Hepatocyte (in vitro differentiated cells): ENCODE results near the gene CRYZL1. TPM values are rescaled to one million over a fixed set of nuclear protein-coding genes. Genes with fewer than 3 reads are reported as not detected.

Source experiments
- DNase-seq: peaks from one replicate; pipeline ENCODE4 v3.0.0-alpha.2; 2016; ENCODE audit warnings: low spot score
- H2AFZ ChIP-seq: fragments of 200-600 bp; sonication (generic); 2 replicates; pipeline ENCODE4 v1.6.0; 2016; ENCODE audit warnings: antibody characterized with exemption, mild to moderate bottlenecking
- H3K27ac ChIP-seq: fragments of 200-600 bp; sonication (generic); 2 replicates; pipeline ENCODE4 v1.5.1; 2016; ENCODE audit warnings: mild to moderate bottlenecking
- H3K27me3 ChIP-seq: fragments of 200-600 bp; sonication (generic); 2 replicates; pipeline ENCODE4 v1.6.1; 2016
- H3K36me3 ChIP-seq: fragments of 200-600 bp; sonication (generic); replicated peaks from 2 replicates; pipeline ENCODE4 v1.5.1; 2016; ENCODE audit warnings: low read depth; ENCODE audit not compliant: insufficient read depth
- H3K4me1 ChIP-seq: fragments of 200-600 bp; sonication (generic); 2 replicates; pipeline ENCODE4 v1.5.1; 2016; ENCODE audit warnings: mild to moderate bottlenecking, moderate library complexity; ENCODE audit not compliant: insufficient read depth
- H3K4me2 ChIP-seq: fragments of 200-600 bp; sonication (generic); 2 replicates; pipeline ENCODE4 v1.6.0; 2016
- H3K4me3 ChIP-seq: fragments of 200-600 bp; sonication (generic); 2 replicates; pipeline ENCODE4 v1.5.1; 2016; ENCODE audit warnings: mild to moderate bottlenecking
- H3K79me2 ChIP-seq: fragments of 200-600 bp; sonication (generic); 2 replicates; pipeline ENCODE4 v1.6.0; 2017; ENCODE audit warnings: mild to moderate bottlenecking
- H3K9me2 ChIP-seq: fragments of 200-600 bp; sonication (generic); replicated peaks from 2 replicates; pipeline ENCODE4 v1.6.0; 2017; ENCODE audit warnings: mild to moderate bottlenecking; ENCODE audit not compliant: insufficient read depth
- H3K9me3 ChIP-seq: fragments of 200-600 bp; sonication (generic); 2 replicates; pipeline ENCODE4 v1.5.1; 2016; ENCODE audit warnings: low read depth, mild to moderate bottlenecking
- H4K20me1 ChIP-seq: fragments of 200-600 bp; sonication (generic); 2 replicates; pipeline ENCODE4 v1.6.0; 2016; ENCODE audit warnings: mild to moderate bottlenecking; ENCODE audit not compliant: insufficient read depth, poor library complexity, severe bottlenecking
- CTCF ChIP-seq: fragments of 200-600 bp; sonication (generic); IDR thresholded peaks from 2 replicates; pipeline ENCODE4 v1.5.1; 2016; ENCODE audit warnings: antibody characterized with exemption, mild to moderate bottlenecking; ENCODE audit not compliant: poor library complexity
- EZH2 ChIP-seq: fragments of 200-600 bp; sonication (generic); IDR thresholded peaks from 2 replicates; pipeline ENCODE4 v1.6.1; 2016; ENCODE audit warnings: antibody characterized with exemption, mild to moderate bottlenecking, borderline replicate concordance
- EZH2phosphoT487 ChIP-seq: fragments of 200-600 bp; sonication (generic); IDR thresholded peaks from one replicate; pipeline ENCODE4 v1.6.1; 2018; ENCODE audit warnings: antibody characterized with exemption, mild to moderate bottlenecking, low read depth, moderate library complexity; ENCODE audit not compliant: unreplicated experiment, severe bottlenecking
- WGBS: methylation state at CpG from one replicate; pipeline ENCODE4 v1.1.6; 2016; ENCODE audit warnings: low lambda C conversion rate; ENCODE audit errors: missing lambda C conversion rate; 5-methylcytosine and 5-hydroxymethylcytosine counted together
- polyA plus RNA-seq: library from polyadenylated mRNA; unstranded; fragments of >200 nt; fragmentation: Nextera tagmentation; extraction: Ambion mirVana; gene quantifications from 2 replicates; pipeline ENCODE4 v1.2.1, GENCODE V29; 2016
- total RNA-seq: library from RNA; depleted of rRNA; stranded (reverse); fragments of >200 nt; gene quantifications from 2 replicates; pipeline ENCODE4 v1.2.3, GENCODE V29; 2014

Gene CRYZL1
- total and polyA plus RNA-seq, 2 experiments from 2014 or later, result 29.7 to 41.5 TPM

DNA sequence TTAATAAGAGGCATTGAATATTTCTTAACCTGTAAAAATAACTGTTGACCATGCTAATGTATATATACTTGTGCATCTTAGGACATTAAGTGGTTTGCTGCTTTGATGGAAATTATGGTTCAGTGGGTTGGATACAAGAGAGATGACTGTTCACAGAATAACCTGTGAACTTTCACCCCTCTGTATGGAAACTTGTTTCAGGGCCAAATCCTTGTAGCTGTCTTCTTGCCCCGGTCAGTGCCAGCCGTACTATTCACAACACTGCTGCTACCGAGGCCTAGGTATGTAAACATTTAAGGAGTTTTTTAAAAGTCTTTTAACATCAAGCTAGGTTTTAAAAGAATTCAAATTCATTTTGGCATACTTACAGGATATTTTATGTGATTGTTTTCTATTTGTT, 69.2 kb downstream of the CRYZL1 start:
- H3K4me2 ChIP-seq, result no peak overlapping the region
- DNase-seq, result no peak
- H3K9me3 ChIP-seq, result no peaks in the 10 kb centered on the region
- TF ChIP-seq EZH2 (no peak), CTCF (no peak), EZH2phosphoT487 (no peak)
- H3K4me3 ChIP-seq, result no peak overlapping the region
- H4K20me1 ChIP-seq, result no peaks in the 10 kb centered on the region
- H3K27ac ChIP-seq, result no peak overlapping the region
- H3K4me1 ChIP-seq, result peaks cover 6% of the 10 kb centered on the region
- H2AFZ ChIP-seq, result no peak overlapping the region
- no peaks in the 10 kb centered on the region for H3K9me2 ChIP-seq
- H3K36me3 ChIP-seq, result no peaks in the 10 kb centered on the region
- no peaks in the 10 kb centered on the region for H3K27me3 ChIP-seq
- 73% methylated on average over 3 of the region's 3 CpGs for WGBS
- peaks cover 23% of the 10 kb centered on the region for H3K79me2 ChIP-seq

DNA sequence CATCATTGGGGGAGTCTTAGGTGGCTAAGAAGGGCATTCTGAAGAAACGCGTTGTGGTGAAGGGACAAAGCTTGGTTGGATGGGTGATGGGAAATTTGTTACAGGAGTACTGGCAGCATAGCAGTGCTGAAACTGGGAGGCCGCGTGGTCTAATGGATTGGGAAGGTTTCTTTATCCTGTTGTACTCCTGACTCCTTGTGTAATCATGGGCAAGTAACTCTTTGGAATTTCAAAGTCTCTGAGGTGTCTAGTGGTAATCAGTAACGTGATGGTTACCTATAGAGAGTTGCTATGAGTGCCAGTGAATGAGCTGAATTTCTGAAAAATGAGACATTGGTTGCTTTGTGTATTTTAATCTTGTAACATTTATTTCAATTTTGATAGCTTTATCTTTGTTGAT, 71.5 kb downstream of the CRYZL1 start:
- no peak for DNase-seq

GRCh38 chr21:33568448-33568847, 73.1 kb downstream of the CRYZL1 start:
- 97% methylated on average over 2 of the region's 2 CpGs for WGBS

More for the DNA sequence above, 71.5 kb downstream of the CRYZL1 start:
- Histone ChIP-seq H3K4me3 (no peak overlapping the region), H4K20me1 (peaks cover 10% of the 10 kb centered on the region), H3K4me1 (no peaks in the 10 kb centered on the region), H3K4me2 (no peak overlapping the region), H3K36me3 (no peaks in the 10 kb centered on the region), H3K79me2 (peaks cover 47% of the 10 kb centered on the region), H3K9me2 (no peaks in the 10 kb centered on the region), H3K27me3 (no peaks in the 10 kb centered on the region), H3K9me3 (no peaks in the 10 kb centered on the region), H2AFZ (no peak overlapping the region), H3K27ac (no peak overlapping the region)
- 93% methylated on average over 5 of the region's 5 CpGs for WGBS
- TF ChIP-seq EZH2phosphoT487 (no peak), CTCF (no peak)

More at GRCh38 chr21:33568448-33568847, 73.1 kb downstream of the CRYZL1 start:
- H3K27ac ChIP-seq, result no peak overlapping the region
- H3K4me2 ChIP-seq, result no peak overlapping the region
- no peaks in the 10 kb centered on the region for H3K27me3 ChIP-seq
- H3K36me3 ChIP-seq, result no peaks in the 10 kb centered on the region
- no peak for TF ChIP-seq EZH2
- no peak for TF ChIP-seq CTCF
- TF ChIP-seq EZH2phosphoT487, result no peak
- no peak overlapping the region for H3K4me3 ChIP-seq
- H3K79me2 ChIP-seq, result peaks cover 62% of the 10 kb centered on the region
- DNase-seq, result no peak
- no peak overlapping the region for H2AFZ ChIP-seq
- no peaks in the 10 kb centered on the region for H3K9me2 ChIP-seq
- H4K20me1 ChIP-seq, result peaks cover 14% of the 10 kb centered on the region
- no peaks in the 10 kb centered on the region for H3K9me3 ChIP-seq
- H3K4me1 ChIP-seq, result no peaks in the 10 kb centered on the region
